Effector CD8-positive, alpha-beta T cell (primary cell): ENCODE measurements around the gene DNM2.
A peak's percentile ranks its signal among the peaks of the same experiment; 100 is the strongest.
"Not testable (repeated sequence)": the region's sequence is repeated elsewhere in the genome, so short reads cannot be mapped to it uniquely, and the experiment has no call there.

ENCODE experiments used
- DNase-seq: peaks from one replicate; lab custom pipeline; 2025; lab: John Stamatoyannopoulos, UW

DNM2 gene

DNA sequence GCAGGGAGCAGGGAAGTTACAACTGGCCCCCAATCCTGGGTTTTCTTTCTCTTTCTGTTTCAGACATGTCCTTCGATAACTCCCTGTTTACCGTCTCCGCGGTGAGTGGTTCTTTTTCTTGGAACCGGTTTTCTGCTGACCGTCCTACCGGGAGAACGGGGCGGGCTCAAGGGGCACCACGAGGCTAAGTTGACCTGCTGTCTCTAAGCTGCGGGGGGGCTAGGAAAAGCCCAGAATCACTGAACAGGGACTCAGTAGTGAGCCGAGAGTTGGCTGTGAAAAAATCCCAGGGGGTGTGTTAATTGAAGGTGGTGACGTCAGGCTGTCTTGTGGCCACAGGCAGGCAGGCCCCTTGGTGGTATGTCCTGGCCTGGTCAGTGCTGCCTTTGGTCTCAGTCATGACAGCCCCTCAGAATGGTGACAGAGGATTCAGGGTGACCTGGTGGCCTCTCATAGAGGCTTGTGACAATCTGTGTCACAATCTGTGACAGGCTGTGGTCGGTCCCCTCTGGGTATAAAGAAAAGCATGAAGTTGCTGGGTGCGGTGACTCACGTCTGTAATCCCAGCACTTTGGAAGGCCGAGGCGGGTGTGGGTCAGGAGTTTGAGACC, 145.3 kb downstream of the DNM2 start:
- no peak for DNase-seq

DNA sequence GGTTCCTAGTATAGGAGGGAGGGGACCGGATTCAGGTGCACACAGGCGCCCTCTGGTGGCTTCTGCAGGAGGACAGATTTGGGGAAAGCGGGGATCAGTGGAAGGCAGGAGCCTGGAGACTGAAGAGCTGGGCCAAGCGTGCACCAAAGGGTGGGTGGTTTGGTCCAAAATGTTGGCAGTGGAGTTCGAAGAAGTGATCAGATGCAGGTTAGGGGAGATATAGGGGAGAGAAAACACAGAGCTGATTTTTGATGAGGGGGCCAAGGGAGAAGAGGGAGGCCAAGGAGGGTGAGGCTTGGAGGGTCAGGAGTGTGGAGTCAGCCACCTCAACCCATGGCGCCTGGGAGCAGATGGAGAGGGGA, 146.6 kb downstream of the DNM2 start:
- peak; percentile 72 for DNase-seq

DNA sequence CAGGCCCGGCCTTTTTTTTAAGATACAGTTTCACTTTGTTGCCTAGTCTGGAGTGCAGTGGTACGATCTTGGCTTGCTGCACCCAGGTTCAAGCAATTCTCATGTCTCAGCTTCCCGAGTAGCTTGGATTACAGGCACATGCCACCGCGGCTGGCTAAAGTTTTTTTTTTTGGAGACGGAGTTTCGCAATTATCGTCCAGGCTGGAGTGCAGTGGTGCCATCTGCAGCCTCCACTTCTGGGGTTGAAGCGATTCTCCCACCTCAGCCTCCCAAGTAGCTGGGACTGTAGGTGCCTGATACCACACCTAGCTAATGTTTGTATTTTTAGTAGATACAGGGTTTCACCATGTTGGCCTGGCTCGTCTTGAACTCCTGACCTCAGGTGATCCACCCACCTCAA, 148.6 kb downstream of the DNM2 start:
- DNase-seq: no peak

- no peak for DNase-seq
These were observed 151.1 kb downstream of the DNM2 start for GRCh38 chr19:10868872-10869547.

DNA sequence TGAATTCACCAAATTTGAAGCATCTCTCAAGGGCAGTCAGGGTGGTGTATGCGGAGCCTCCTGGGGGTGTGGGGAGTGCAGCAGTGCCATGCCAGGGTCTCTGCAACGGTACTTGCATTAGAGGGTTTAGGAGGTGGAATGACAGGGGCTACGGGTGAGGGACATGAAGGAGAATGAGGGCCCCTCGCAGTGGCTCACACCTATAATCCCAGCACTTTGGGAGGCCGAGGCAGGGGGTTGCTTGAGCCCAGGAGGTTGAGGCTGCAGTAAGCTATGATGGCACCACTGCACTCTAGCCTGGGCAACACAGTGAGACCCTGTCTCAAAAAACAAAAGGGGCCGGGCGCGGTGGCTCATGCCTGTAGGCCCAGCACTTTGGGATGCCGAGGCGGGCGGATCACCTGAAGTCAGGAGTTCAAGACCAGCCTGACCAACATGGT, 152.0 kb downstream of the DNM2 start:
- DNase-seq: not testable (repeated sequence)

GRCh38 chr19:10870501-10870954, 152.6 kb downstream of the DNM2 start:
- no peak for DNase-seq

DNA sequence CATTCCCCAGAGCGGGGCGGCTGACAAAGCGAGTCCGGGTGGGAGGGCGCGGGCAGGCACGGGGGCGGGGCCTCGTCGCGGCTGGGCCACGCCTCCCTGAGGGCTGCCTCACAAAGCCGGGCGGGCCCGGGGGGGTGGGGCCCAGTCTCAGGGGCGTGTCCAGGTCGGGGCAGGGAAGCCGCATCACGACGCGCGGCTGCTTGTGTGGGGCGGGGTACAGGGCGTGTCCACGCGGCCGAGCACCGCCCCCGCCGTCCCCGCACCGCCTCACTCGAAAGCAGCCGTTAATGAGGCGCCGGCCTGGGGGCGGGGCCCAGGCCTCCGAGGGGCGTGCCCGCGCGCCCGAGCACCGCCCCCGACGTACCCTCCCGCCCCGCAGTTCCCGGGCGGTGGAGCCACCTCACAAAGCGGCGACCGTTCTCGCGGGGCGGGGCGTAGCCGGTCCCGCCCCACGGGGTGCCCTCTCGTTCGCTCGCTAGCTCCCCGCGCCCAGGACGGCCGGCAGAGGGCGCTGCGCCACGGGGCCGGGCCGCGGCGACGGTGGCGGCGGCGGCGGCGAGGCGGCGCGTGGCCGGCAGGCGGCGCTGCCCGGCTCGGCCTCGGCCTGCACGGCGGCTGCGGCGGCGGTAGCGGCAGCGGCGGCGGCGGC, 153.2 kb downstream of the DNM2 start, which contains the start of gene CARM1:
TSS of gene CARM1 (plus strand) at position 599 of the 649 bp plus-strand sequence. CDS start 150 bp downstream, outside the sequence.
- peak; percentile 99 for DNase-seq

DNA sequence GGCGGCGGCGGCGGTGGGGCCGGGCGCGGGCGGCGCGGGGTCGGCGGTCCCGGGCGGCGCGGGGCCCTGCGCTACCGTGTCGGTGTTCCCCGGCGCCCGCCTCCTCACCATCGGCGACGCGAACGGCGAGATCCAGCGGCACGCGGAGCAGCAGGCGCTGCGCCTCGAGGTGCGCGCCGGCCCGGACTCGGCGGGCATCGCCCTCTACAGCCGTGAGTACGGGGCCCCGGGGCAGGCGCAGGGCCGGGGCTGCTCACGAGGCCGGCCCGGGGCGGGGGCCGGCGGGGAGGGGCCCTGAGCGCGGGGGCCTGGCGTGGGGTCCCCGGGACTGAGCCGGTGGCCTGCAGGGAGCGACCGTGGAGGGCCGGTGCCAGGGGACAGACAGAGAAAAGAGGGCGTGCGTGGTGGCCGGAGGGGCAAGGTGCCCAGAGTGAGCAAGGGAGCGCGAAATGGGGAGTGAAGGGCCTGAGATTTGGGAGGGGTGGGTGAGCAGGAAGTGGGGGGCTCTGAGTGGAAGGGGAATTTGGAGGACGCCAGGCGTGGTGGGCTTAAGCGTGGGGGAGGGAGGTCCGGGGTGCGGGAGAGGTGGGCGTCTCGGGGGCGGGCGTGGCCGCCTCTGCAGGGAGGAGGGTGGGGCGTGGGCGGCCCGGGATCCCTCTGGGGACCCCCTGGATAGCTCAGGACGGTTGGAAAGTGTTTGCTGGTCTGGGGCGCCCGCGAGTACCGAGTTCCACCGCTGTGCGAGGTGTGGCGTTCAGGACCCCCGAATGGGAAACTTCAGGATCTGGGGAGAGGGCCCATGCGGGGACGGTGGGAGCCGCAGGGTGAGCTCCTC, 154.0 kb downstream of the DNM2 start:
- peak; percentile 33 for DNase-seq

- DNase-seq: no peak
These were observed 154.7 kb downstream of the DNM2 start for GRCh38 chr19:10872546-10873107.

DNA sequence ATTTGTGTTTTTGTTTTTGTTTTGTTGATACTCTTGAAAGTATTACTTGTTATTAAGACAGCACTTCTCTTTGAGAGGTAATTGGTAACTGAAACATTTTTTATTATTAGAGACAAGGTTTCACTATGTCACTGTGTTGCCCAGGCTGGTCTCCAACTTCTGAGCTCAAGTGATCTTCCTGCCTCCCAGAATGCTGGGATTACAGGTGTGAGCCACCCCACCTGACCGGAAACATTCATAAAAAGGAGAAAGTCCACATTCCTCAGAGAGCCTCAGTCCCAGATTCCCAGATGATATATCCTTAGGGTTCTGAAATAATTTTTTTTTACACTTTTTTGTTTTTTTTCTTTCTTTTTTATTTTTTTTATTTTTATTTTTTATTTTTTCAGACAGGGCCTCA, 156.1 kb downstream of the DNM2 start:
- no peak for DNase-seq

- DNase-seq: no peak
These were observed 158.8 kb downstream of the DNM2 start for GRCh38 chr19:10876459-10877240.

- DNase-seq: not testable (repeated sequence)
These were observed 159.7 kb downstream of the DNM2 start for GRCh38 chr19:10877608-10878007.

DNA sequence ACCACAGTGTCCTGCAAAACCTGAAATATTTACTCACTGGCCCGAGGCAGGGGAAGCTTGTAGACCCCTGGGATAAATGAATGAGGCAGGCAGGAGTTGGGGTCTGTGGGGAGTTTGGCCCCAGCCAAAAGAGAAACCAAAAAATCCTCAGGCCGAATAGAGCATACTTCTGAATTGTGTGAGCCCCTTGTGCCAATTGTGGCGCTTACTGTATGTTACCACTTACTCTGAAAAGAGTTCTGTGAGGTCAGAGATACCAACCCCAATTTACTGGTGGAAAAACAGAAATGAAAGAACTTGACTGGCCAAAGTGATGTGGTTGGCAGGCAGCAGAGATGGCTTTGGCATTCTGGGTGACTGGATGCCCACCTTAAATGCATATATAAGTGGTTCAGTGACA, 160.4 kb downstream of the DNM2 start:
- no peak for DNase-seq
